HEK293T (cell line): ENCODE results near the gene AGBL4.

Source experiments
- ARNT ChIP-seq: fragments of 450-650 bp; IDR thresholded peaks from 2 replicates; pipeline ENCODE4 v1.6.1; 2017; ENCODE audit warnings: mild to moderate bottlenecking
- CTBP1 ChIP-seq: fragments of 450-650 bp; IDR thresholded peaks from 2 replicates; pipeline ENCODE4 v1.6.1; 2016; ENCODE audit warnings: borderline replicate concordance
- FOXM1 ChIP-seq: fragments of 450-650 bp; IDR thresholded peaks from 2 replicates; pipeline ENCODE4 v1.6.1; 2017; ENCODE audit warnings: mild to moderate bottlenecking, borderline replicate concordance
- HDGF ChIP-seq: fragments of 450-650 bp; IDR thresholded peaks from 2 replicates; pipeline ENCODE4 v1.6.1; 2017; ENCODE audit warnings: antibody characterized with exemption, borderline replicate concordance
- LEF1 ChIP-seq: fragments of 450-650 bp; IDR thresholded peaks from 2 replicates; pipeline ENCODE4 v1.6.1; 2017; ENCODE audit warnings: mild to moderate bottlenecking, borderline replicate concordance
- NFRKB ChIP-seq: fragments of 450-650 bp; IDR thresholded peaks from 2 replicates; pipeline ENCODE4 v1.6.1; 2016; ENCODE audit warnings: mild to moderate bottlenecking, moderate library complexity
- SP1 ChIP-seq: fragments of 450-650 bp; IDR thresholded peaks from 2 replicates; pipeline ENCODE4 v1.6.1; 2017
- SUZ12 ChIP-seq: fragments of 450-650 bp; IDR thresholded peaks from 2 replicates; pipeline ENCODE4 v1.6.1; 2016; ENCODE audit warnings: mild to moderate bottlenecking
- ZNF384 ChIP-seq: fragments of 450-650 bp; IDR thresholded peaks from 2 replicates; pipeline ENCODE4 v1.6.1; 2016

DNA sequence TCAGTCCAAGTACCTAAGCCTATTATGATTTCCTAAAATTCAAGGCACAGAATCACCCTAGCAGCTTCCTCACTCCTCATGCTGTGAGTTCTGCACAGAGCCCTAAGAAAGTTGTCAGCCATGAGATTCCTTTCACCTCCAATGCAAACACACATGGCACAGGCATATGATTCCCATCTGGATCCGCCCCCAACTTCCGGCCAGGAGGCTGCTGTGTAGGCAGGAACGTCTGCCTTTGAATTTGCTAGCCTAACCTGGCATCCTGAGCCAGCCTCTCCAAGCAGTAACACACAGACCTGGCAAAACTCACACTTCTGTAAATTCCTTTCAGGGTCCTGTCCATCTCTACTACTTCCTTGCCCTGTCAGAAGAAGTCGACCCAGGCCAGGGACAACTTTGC, 726.0 kb downstream of the AGBL4 start:
- TF ChIP-seq FOXM1 (no peak), LEF1 (no peak), SP1 (no peak), ZNF384 (no peak), CTBP1 (no peak), HDGF (no peak), NFRKB (no peak), ARNT (no peak), SUZ12 (no peak)
